ENCODE results near the gene EZH1. TPM values are rescaled to one million over a fixed set of nuclear protein-coding genes. Genes with fewer than 3 reads are reported as not detected.

The EZH1 gene
- total RNA-seq, 1 experiment from 2014 or later = 16.9 TPM

DNA sequence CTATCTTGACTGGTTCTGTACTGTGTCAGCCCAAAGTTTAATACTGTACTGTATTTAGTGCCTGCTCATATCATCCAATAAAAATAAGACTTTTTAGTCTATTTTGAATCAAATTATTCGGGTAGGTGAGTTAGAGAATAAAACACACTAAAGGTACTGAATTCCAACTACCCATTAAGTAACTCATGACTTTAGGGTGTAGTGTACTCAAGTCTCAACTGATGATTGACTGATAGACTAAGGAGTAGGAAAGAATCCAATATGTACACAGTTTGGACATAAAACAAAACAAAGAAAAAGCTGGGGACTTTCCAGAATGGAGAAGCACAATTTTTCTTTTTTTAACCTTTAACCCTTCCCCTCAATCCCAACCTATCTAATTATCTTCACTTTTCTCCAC lies 4.1 kb downstream of the EZH1 start:
- intact Hi-C loops (cut with micrococcal nuclease; ENCODE audit: unreplicated experiment) = no loop called here
- ChIA-PET CTCF (no interaction called here), POLR2A (no interaction called here)
- H3K4me3 Mint-ChIP-seq (ENCODE audit: unreplicated experiment) = no peak overlapping the region
- peaks cover 13% of the 10 kb centered on the region for H3K36me3 Mint-ChIP-seq (ENCODE audit: insufficient read depth, unreplicated experiment)
- Histone ChIP-seq H3K36me3 (ENCODE audit: control insufficient read depth, insufficient read depth, low read length) (no peaks in the 10 kb centered on the region), H3K27me3 (replicated peaks; ENCODE audit: control insufficient read depth, insufficient read depth, low read length) (no peaks in the 10 kb centered on the region), H3K4me1 (peaks cover 23% of the 10 kb centered on the region), H3K9me3 (no peaks in the 10 kb centered on the region), H3K4me3 (ENCODE audit: low read depth, low read length) (no peak overlapping the region)
- peaks cover 30% of the 10 kb centered on the region for H3K4me1 Mint-ChIP-seq (ENCODE audit: low read depth, unreplicated experiment)
- no peak overlapping the region for H3K27ac Mint-ChIP-seq (ENCODE audit: unreplicated experiment)
- TF ChIP-seq, protein P1, sequence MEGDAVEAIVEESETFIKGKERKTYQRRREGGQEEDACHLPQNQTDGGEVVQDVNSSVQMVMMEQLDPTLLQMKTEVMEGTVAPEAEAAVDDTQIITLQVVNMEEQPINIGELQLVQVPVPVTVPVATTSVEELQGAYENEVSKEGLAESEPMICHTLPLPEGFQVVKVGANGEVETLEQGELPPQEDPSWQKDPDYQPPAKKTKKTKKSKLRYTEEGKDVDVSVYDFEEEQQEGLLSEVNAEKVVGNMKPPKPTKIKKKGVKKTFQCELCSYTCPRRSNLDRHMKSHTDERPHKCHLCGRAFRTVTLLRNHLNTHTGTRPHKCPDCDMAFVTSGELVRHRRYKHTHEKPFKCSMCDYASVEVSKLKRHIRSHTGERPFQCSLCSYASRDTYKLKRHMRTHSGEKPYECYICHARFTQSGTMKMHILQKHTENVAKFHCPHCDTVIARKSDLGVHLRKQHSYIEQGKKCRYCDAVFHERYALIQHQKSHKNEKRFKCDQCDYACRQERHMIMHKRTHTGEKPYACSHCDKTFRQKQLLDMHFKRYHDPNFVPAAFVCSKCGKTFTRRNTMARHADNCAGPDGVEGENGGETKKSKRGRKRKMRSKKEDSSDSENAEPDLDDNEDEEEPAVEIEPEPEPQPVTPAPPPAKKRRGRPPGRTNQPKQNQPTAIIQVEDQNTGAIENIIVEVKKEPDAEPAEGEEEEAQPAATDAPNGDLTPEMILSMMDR (IDR thresholded peaks at IDR 0.05; ENCODE audit: insufficient read depth in 1 of 2, low read depth in 1 of 2, low read length in 1 of 2, severe bottlenecking in 1 of 2, unreplicated experiment in 1 of 2) = no peak
- DNase-seq = no peak
- BruUV-seq (replicated peaks) = no TSS peak
- H3K27me3 Mint-ChIP-seq (ENCODE audit: insufficient read depth, unreplicated experiment) = no peaks in the 10 kb centered on the region
- no peaks in the 10 kb centered on the region for H3K9me3 Mint-ChIP-seq (ENCODE audit: unreplicated experiment)

DNA sequence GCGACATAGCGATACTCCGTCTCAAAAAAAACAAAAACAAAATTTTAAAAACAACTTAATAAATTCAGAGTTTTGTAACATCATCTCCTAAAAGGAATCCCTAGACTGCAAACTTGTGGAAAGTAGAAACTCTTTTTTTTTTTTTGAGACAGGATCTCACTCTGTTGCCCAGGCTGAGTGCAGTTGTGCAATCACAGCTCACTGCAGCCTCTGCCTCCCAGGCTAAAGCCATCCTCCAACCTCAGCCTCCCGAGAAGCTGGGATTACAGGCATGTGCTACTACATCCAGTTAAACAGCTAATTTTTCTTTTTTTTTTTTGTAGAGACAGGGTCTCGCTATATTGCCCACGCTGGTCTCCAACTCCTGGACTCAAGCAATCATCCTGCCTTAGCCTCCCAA lies 19.7 kb downstream of the EZH1 start:
- Histone ChIP-seq H3K4me1 (no peaks in the 10 kb centered on the region), H3K9me3 (no peaks in the 10 kb centered on the region), H3K4me3 (ENCODE audit: low read depth, low read length) (no peak overlapping the region), H3K27me3 (replicated peaks; ENCODE audit: control insufficient read depth, insufficient read depth, low read length) (no peaks in the 10 kb centered on the region), H3K36me3 (ENCODE audit: control insufficient read depth, insufficient read depth, low read length) (no peaks in the 10 kb centered on the region; the same call in 1 of the 2 replicates)
- intact Hi-C loops (cut with micrococcal nuclease; ENCODE audit: unreplicated experiment) = no loop called here
- BruUV-seq (replicated peaks) = no TSS peak
- DNase-seq = no peak
- Mint-ChIP-seq H3K4me1 (ENCODE audit: low read depth, unreplicated experiment) (no peaks in the 10 kb centered on the region), H3K27me3 (ENCODE audit: insufficient read depth, unreplicated experiment) (no peaks in the 10 kb centered on the region), H3K4me3 (ENCODE audit: unreplicated experiment) (no peak overlapping the region), H3K27ac (ENCODE audit: unreplicated experiment) (no peak overlapping the region), H3K36me3 (ENCODE audit: insufficient read depth, unreplicated experiment) (peaks cover 20% of the 10 kb centered on the region), H3K9me3 (ENCODE audit: unreplicated experiment) (no peaks in the 10 kb centered on the region)
- ChIA-PET CTCF (interaction anchor here (3.2 kb wide), 1 partner anchor 38 kb away, joined by 9 read pairs; no protein-coding TSS in a partner anchor), POLR2A (no interaction called here)
- TF ChIP-seq, protein P1 (IDR thresholded peaks at IDR 0.05; ENCODE audit: insufficient read depth in 1 of 2, low read depth in 1 of 2, low read length in 1 of 2, severe bottlenecking in 1 of 2, unreplicated experiment in 1 of 2) = no peak

DNA sequence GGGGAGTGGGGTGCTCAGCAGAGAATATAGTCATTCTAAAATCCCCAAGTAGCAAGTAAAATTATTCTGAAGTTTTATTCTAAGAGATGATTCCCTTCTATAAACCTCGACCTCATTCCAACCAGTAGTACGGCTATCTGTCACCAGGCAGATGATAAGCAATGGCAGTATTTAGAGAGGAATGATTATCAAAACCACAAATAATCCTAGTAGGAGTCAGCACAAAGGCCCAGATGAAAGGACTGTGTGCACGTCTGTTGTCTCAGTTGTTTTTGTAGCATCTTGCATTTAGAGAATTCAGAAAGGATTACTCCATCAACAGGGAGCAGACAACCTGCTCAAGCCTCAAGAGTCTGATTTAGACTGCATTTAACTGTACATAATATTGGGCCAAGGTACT lies 21.2 kb downstream of the EZH1 start:
- no peak overlapping the region for H3K4me3 Mint-ChIP-seq (ENCODE audit: unreplicated experiment)
- TF ChIP-seq, protein P1 (IDR thresholded peaks at IDR 0.05; ENCODE audit: insufficient read depth in 1 of 2, low read depth in 1 of 2, low read length in 1 of 2, severe bottlenecking in 1 of 2, unreplicated experiment in 1 of 2) = no peak
- H3K36me3 Mint-ChIP-seq (ENCODE audit: insufficient read depth, unreplicated experiment) = peaks cover 15% of the 10 kb centered on the region
- no peak overlapping the region for H3K27ac Mint-ChIP-seq (ENCODE audit: unreplicated experiment)
- no peaks in the 10 kb centered on the region for H3K9me3 Mint-ChIP-seq (ENCODE audit: unreplicated experiment)
- CTCF ChIA-PET = no interaction called here
- DNase-seq = no peak
- H3K36me3 ChIP-seq (ENCODE audit: control insufficient read depth, insufficient read depth, low read length) = peaks cover 2% of the 10 kb centered on the region
- H3K4me1 Mint-ChIP-seq (ENCODE audit: low read depth, unreplicated experiment) = no peaks in the 10 kb centered on the region
- no peaks in the 10 kb centered on the region for H3K27me3 ChIP-seq (replicated peaks; ENCODE audit: control insufficient read depth, insufficient read depth, low read length)
- H3K4me3 ChIP-seq (ENCODE audit: low read depth, low read length) = no peak overlapping the region
- no TSS peak for BruUV-seq (replicated peaks)
- intact Hi-C loops (cut with micrococcal nuclease; ENCODE audit: unreplicated experiment) = no loop called here
- POLR2A ChIA-PET = no interaction called here
- no peaks in the 10 kb centered on the region for H3K9me3 ChIP-seq
- no peaks in the 10 kb centered on the region for H3K4me1 ChIP-seq
- no peaks in the 10 kb centered on the region for H3K27me3 Mint-ChIP-seq (ENCODE audit: insufficient read depth, unreplicated experiment)
